CD4-positive, alpha-beta memory T cell (primary cell): ENCODE results near the gene MLLT6. TPM values are rescaled to one million over a fixed set of nuclear protein-coding genes. Genes with fewer than 3 reads are reported as not detected.

ENCODE experiments used
- CTCF ChIA-PET: fragments of 350-600 bp; sonication (Branson Sonifier 250); formaldehyde crosslinking; loops from one replicate; lab custom pipeline; 2021; ENCODE audit warnings: inconsistent platforms; ENCODE audit not compliant: partially characterized antibody; lab: Charles Lee
- POLR2A ChIA-PET: fragments of 350-600 bp; sonication (Branson Sonifier 250); formaldehyde crosslinking; loops from one replicate; lab custom pipeline; 2021; ENCODE audit not compliant: partially characterized antibody; lab: Charles Lee
- DNase-seq, 5 donors: peaks; one replicate each; pipeline versions ENCODE4 v3.0.0 to v3.0.0-alpha.2; 2020 to 2022; ENCODE audit warnings: mixed read lengths in 1 of 5
- H3K27ac ChIP-seq: one replicate; pipeline ENCODE4 v1.7.0; 2013; ENCODE audit warnings: low read depth, low read length
- H3K27me3 ChIP-seq: 2 replicates; pipeline ENCODE4 v1.7.0; 2013; ENCODE audit warnings: mild to moderate bottlenecking, low read length, moderate library complexity; ENCODE audit not compliant: insufficient read depth
- H3K36me3 ChIP-seq: 2 replicates; pipeline ENCODE4 v1.7.0; 2013; ENCODE audit warnings: mild to moderate bottlenecking, low read length, moderate library complexity; ENCODE audit not compliant: insufficient read depth
- H3K4me1 ChIP-seq: 2 replicates; pipeline ENCODE4 v1.7.0; 2013; ENCODE audit warnings: mild to moderate bottlenecking, low read length, moderate library complexity; ENCODE audit not compliant: insufficient read depth
- H3K4me3 ChIP-seq, 2 donors: one replicate each; pipeline ENCODE4 v1.7.0; 2013; ENCODE audit warnings: low read length in 2 of 2, mild to moderate bottlenecking in 1 of 2
- H3K9me3 ChIP-seq, 2 donors: one replicate each; pipeline ENCODE4 v1.7.0; 2013; ENCODE audit warnings: low read length in 2 of 2, control low read depth in 1 of 2; ENCODE audit not compliant: control insufficient read depth in 1 of 2
- H3K27ac Mint-ChIP-seq, 7 donors: one replicate each; pipeline ENCODE4 v1.8.0; 2020 to 2021; ENCODE audit warnings: mixed read lengths in 7 of 7, mild to moderate bottlenecking in 6 of 7, inconsistent platforms in 3 of 7, moderate library complexity in 3 of 7
- H3K27me3 Mint-ChIP-seq, 2 donors: one replicate each; pipeline ENCODE4 v1.8.0; 2020 to 2021; ENCODE audit warnings: mixed read lengths in 2 of 2
- H3K36me3 Mint-ChIP-seq, 2 donors: one replicate each; pipeline ENCODE4 v1.8.0; 2020 to 2021; ENCODE audit warnings: mixed read lengths in 2 of 2, inconsistent platforms in 1 of 2, mild to moderate bottlenecking in 1 of 2
- H3K4me1 Mint-ChIP-seq, 4 donors: one replicate each; pipeline ENCODE4 v1.8.0; 2020 to 2021; ENCODE audit warnings: mixed read lengths in 4 of 4, mild to moderate bottlenecking in 1 of 4
- H3K4me3 Mint-ChIP-seq, 8 donors: one replicate each; pipeline ENCODE4 v1.8.0; 2020 to 2021; ENCODE audit warnings: mixed read lengths in 8 of 8, mild to moderate bottlenecking in 7 of 8, moderate library complexity in 6 of 8, inconsistent platforms in 3 of 8
- H3K9me3 Mint-ChIP-seq, 8 donors: one replicate each; pipeline ENCODE4 v1.8.0; 2020 to 2021; ENCODE audit warnings: mixed read lengths in 8 of 8, mild to moderate bottlenecking in 5 of 8, inconsistent platforms in 3 of 8, moderate library complexity in 1 of 8
- intact Hi-C: fragments of 100-400 bp; cut with micrococcal nuclease; formaldehyde crosslinking; loops from one replicate; pipeline ENCODE4 v1.15.1; 2023
- polyA plus RNA-seq, 2 donors: library from polyadenylated mRNA; unstranded; fragments of 300-500 nt; fragmentation: Illumina TruSeq; gene quantifications; one replicate each; pipeline ENCODE4 v1.2.3, GENCODE V29; 2021
- total RNA-seq, 2 experiments: library from RNA; stranded (reverse); gene quantifications; one replicate each; pipeline ENCODE4 v1.2.3, GENCODE V29; 2021

Gene MLLT6
- total and polyA plus RNA-seq, 4 experiments from 2014 or later: 3.0 to 505 (median 254) TPM

DNA sequence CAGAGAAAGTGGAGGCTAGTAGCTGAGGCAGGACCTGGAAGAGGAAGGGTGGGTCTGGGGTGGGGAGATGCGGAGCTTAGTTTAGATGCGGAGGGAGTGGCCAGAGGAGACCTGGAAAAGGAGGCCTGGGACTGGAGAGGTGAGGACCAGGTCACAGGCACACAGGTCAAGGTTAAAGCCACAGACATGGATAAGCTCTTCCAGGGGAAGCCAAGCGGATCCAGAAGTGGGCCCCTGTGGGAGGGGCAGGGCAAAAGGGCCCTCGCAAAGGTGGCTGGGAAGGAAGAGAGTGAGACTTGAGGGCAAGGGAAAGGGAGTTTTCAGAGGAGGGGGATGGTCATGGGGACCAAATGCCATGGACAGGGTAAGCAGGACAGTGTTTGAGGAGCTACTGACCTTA, 13.9 kb upstream of the MLLT6 start:
- no peak for DNase-seq
- ChIA-PET POLR2A (interaction anchor here (1.4 to 1.5 kb wide), 2 partner anchors 11 to 15 kb away, joined by 4 to 7 read pairs; no protein-coding TSS in a partner anchor), CTCF (interaction anchor here (1.3 to 3.3 kb wide), 3 partner anchors 10 to 45 kb away, joined by 4 to 13 read pairs (median 6); no protein-coding TSS in a partner anchor)
- intact Hi-C loops: no loop called here
- H3K36me3 Mint-ChIP-seq: no peaks in the 10 kb centered on the region
- H3K4me1 Mint-ChIP-seq: peaks cover 0 to 1% (median 0%) of the 10 kb centered on the region in 4 donors
- Histone ChIP-seq H3K27me3 (no peaks in the 10 kb centered on the region), H3K27ac (no peak overlapping the region), H3K36me3 (no peaks in the 10 kb centered on the region), H3K4me3 (no peak overlapping the region), H3K9me3 (no peaks in the 10 kb centered on the region), H3K4me1 (no peaks in the 10 kb centered on the region)
- H3K27me3 Mint-ChIP-seq: peaks cover 0 to 4% of the 10 kb centered on the region in 2 donors
- H3K9me3 Mint-ChIP-seq: peaks cover 0 to 2% (median 0%) of the 10 kb centered on the region in 8 donors
- peak overlapping the region in 1 of 7 donors; percentile 48 for H3K27ac Mint-ChIP-seq
- H3K4me3 Mint-ChIP-seq: no peak overlapping the region

DNA sequence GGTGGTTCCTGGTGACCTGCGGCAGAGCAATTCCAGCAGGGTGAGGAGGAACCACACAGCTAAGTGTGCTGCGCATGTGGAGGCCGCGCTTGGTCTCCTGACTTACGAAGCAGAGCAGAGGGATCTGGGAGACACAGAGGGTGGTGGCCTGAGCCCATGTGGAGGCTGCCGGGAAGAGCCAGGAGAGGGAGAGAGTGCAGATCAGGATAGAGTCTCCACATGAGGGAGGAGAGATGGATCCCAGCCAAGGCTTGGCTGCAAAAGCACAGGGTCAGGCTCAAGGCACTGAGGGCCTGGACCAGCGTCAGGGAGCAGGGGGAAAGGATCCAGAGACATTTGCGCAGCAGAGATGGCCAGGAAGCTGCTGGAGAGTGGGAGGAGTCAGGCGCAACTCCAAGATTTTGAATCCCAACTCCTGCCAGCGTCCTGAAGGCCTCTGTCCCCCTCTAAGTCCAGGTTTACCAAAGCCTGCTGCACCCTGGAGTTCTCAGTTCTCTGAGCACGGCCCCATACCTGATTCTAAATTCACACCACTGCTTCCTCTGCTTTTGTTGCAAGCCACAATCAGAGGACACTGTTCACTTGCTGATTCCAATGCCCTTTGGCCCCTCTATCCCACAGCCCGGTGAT, 11.3 kb upstream of the MLLT6 start:
- CTCF ChIA-PET: no interaction called here
- H3K4me3 ChIP-seq: no peak overlapping the region
- peak overlapping the region in 1 of 7 donors; percentile 80 for H3K27ac Mint-ChIP-seq

DNA sequence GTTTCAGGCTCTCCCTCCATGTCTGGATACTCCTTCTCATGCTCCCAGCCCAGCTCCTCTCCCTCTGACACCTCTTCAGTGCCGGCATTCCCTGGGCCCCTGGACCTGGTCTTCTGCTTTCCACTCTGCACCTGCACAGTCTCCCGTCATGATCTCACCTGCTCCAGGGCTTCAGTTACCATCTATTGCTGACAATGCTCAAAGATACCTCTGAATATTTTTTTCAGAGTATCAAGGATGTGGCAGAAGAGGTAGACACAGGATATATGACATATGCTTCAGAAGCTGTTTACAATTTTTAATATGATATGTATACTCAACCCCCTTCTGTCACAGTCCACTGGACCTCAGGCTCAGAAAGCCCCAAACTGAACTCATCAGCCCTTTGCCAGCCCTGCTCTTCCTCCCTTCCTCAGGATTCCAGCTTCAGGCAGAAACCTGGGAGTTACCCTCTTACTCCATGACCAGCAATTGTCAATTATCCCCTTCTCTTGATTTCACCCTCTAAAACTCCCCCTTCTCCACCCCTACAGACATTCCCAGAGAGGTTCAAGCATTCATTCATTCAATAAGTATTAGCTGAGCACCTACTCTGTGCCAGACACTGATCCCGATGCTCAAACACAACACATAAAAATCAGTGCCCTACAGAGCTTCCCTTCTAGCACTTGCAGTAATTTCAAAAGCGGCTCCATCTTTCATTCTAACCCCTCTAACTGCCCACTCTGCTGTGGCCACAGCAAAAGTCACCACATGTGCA, 7.8 kb upstream of the MLLT6 start:
- no peaks in the 10 kb centered on the region for H3K27me3 ChIP-seq
- Mint-ChIP-seq H3K27ac (peak overlapping the region in 6 of 7 donors; percentile 28 to 77 (median 57)), H3K4me1 (peaks cover 23 to 33% (median 24%) of the 10 kb centered on the region in 4 donors), H3K4me3 (peak overlapping the region in 2 of 8 donors; percentile 29 to 50), H3K9me3 (peaks cover 0 to 2% (median 0%) of the 10 kb centered on the region in 8 donors), H3K27me3 (peaks cover 0 to 1% of the 10 kb centered on the region in 2 donors), H3K36me3 (peaks cover 0 to 5% of the 10 kb centered on the region in 2 donors)
- CTCF ChIA-PET: interaction anchor here (1.0 to 1.4 kb wide), 4 partner anchors 19 to 38 kb away, joined by 3 to 9 read pairs (median 4); partner anchors contain the start of gene EPOP
- H3K36me3 ChIP-seq: no peaks in the 10 kb centered on the region
- no peaks in the 10 kb centered on the region for H3K9me3 ChIP-seq
- intact Hi-C loops: no loop called here
- DNase-seq: no peak
- POLR2A ChIA-PET: interaction anchor here (0.7 to 1.4 kb wide), 3 partner anchors 9 to 31 kb away, joined by 4 to 8 read pairs (median 6); no protein-coding TSS in a partner anchor
- peaks cover 26% of the 10 kb centered on the region for H3K4me1 ChIP-seq
- H3K27ac ChIP-seq: no peak overlapping the region
- H3K4me3 ChIP-seq: no peak overlapping the region

More for the DNA sequence above, 11.3 kb upstream of the MLLT6 start:
- Mint-ChIP-seq H3K36me3 (no peaks in the 10 kb centered on the region), H3K9me3 (peaks cover 0 to 2% (median 0%) of the 10 kb centered on the region in 8 donors), H3K4me1 (peaks cover 12 to 15% (median 13%) of the 10 kb centered on the region in 4 donors), H3K27me3 (peaks cover 0 to 1% of the 10 kb centered on the region in 2 donors), H3K4me3 (no peak overlapping the region)
- Histone ChIP-seq H3K4me1 (peaks cover 9% of the 10 kb centered on the region), H3K27ac (no peak overlapping the region), H3K9me3 (no peaks in the 10 kb centered on the region), H3K27me3 (no peaks in the 10 kb centered on the region), H3K36me3 (no peaks in the 10 kb centered on the region)
- POLR2A ChIA-PET: no interaction called here
- no peak for DNase-seq
- intact Hi-C loops: no loop called here

DNA sequence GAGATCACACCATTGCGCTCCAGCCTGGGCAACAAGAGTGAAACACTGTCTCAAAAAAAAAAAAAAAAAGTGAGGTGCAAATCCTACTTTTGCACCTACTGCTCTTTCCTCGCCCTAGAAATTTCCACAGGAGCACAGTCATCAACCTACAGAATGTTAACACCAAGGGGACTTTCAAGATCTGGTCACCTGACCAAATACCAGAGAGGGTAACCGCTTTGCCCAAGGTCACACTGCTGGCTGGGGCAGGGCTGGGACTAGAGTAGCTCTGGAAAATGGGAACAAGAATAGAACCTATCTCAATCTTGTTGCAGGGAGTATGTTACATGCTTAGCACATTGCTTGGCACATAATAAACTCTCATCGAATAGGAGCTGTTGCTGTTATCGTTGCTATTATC, 6.3 kb upstream of the MLLT6 start:
- H3K27me3 Mint-ChIP-seq: no peaks in the 10 kb centered on the region
- H3K4me3 Mint-ChIP-seq: no peak overlapping the region

DNA sequence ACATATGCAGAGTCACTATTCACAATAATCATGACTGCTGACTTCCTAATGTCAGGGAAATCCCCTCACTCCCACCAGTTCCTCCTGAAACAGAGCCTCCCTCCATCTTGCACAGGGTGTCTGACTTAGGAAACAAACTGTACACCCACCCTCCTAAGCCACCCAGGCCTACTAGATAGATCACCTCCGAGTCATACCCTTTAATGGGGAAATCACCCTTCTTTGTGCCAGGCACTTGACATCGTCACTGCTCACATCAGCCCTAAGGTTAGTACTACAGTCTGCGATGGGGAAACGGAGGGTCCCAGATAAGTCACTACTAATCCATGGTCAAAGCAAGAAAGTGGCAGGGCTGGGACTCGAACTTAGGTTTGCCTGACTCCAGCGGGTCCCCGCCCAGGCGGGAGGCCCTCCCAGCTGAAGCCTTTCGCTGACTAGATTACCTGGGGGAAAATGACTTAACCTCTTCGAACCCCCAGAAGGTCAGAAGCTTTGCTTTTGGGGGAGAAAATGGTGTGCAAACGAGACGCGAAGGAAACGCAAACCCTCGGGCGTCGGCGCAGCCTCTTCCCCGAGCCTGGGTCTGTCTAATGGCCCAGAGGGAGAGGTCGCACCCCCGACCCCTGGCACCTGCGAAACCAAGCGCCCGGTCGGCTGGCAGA, 3.4 kb upstream of the MLLT6 start:
- no peaks in the 10 kb centered on the region for H3K36me3 ChIP-seq
- peaks cover 0 to 37% of the 10 kb centered on the region in 2 donors for H3K36me3 Mint-ChIP-seq
- peak overlapping the region; percentile 94 for H3K27ac ChIP-seq
- H3K9me3 ChIP-seq: no peaks in the 10 kb centered on the region
- DNase-seq: peak; percentile 66 to 95 (median 68)
- peak overlapping the region in 1 of 2 donors; percentile 97 for H3K4me3 ChIP-seq
- ChIA-PET CTCF (interaction anchor here (0.5 to 1.7 kb wide), 5 partner anchors 25 to 595 kb away, joined by 3 to 10 read pairs (median 4); no protein-coding TSS in a partner anchor), POLR2A (interaction anchor here (0.6 to 14.0 kb wide), 13 partner anchors 9 to 124 kb away, joined by 3 to 588 read pairs (median 5); partner anchors contain the start of genes CISD3, CWC25, EPOP and PIP4K2B)
- no peaks in the 10 kb centered on the region for H3K9me3 Mint-ChIP-seq
- peak overlapping the region; percentile 92 to 98 (median 95) for H3K27ac Mint-ChIP-seq
- peaks cover 39% of the 10 kb centered on the region for H3K4me1 ChIP-seq
- H3K27me3 Mint-ChIP-seq: no peaks in the 10 kb centered on the region
- peaks cover 27 to 66% (median 35%) of the 10 kb centered on the region in 4 donors for H3K4me1 Mint-ChIP-seq
- peak overlapping the region; percentile 73 to 89 (median 82) for H3K4me3 Mint-ChIP-seq
- no peaks in the 10 kb centered on the region for H3K27me3 ChIP-seq
- intact Hi-C loops: loop anchor here (1.0 to 10.0 kb wide), 5 partner anchors 24 to 503 kb away; partner anchors contain the start of genes LASP1, PIP4K2B, PSMB3 and RPL19

More for the DNA sequence above, 6.3 kb upstream of the MLLT6 start:
- Mint-ChIP-seq H3K4me1 (peaks cover 23 to 48% (median 30%) of the 10 kb centered on the region in 4 donors), H3K27ac (peak overlapping the region in 2 of 7 donors; percentile 2 to 8), H3K36me3 (peaks cover 0 to 16% of the 10 kb centered on the region in 2 donors), H3K9me3 (no peaks in the 10 kb centered on the region)
- DNase-seq: no peak
- Histone ChIP-seq H3K36me3 (no peaks in the 10 kb centered on the region), H3K4me1 (peaks cover 33% of the 10 kb centered on the region), H3K27me3 (no peaks in the 10 kb centered on the region), H3K4me3 (no peak overlapping the region), H3K27ac (no peak overlapping the region), H3K9me3 (no peaks in the 10 kb centered on the region)
- intact Hi-C loops: no loop called here
- ChIA-PET CTCF (interaction anchor here (1.5 kb wide), 1 partner anchor 21 kb away, joined by 5 read pairs; no protein-coding TSS in a partner anchor), POLR2A (interaction anchor here (1.7 kb wide), 1 partner anchor 11 kb away, joined by 5 read pairs; no protein-coding TSS in a partner anchor)

DNA sequence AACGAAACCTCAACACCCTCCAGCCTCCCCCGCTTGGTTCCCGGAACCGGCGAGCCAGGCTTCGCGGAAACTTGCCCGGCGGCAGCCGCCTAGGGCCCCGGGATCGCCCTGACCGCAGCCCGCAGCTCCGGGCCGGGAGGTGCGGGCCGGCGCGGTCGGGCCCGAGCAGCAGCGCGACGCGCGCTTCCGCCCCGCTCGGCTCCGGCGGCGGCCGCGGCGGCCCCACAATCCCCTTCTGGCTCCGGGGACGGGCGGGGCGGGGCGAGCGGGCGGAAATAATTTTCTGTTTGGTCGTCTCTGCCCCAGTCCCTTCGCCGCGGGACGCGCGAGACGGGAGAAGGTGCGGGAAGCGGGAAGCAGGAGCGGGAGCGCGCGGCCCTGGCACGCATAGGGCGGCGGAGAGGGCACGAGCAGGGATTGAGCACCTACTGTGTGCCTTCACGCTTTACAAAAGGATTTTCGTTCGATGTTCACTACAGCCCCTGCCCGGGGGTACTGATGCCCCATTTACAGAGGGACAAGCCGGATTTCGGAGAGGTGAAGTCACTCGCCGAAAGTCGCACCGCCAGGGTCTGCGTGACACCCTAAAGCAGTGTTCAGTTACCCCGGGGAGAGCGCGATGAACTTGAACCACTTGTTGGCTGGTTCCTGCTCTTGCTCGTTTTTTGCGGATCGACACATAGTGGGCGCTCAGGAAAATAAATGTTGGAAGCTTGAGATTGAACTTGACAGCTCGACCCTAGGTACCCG, 2.7 kb upstream of the MLLT6 start:
- H3K4me1 ChIP-seq: peaks cover 40% of the 10 kb centered on the region
- no peaks in the 10 kb centered on the region for H3K9me3 ChIP-seq
- ChIA-PET CTCF (interaction anchor here (1.2 to 1.7 kb wide), 4 partner anchors 27 to 143 kb away, joined by 3 to 10 read pairs (median 4); no protein-coding TSS in a partner anchor), POLR2A (interaction anchor here (0.6 to 14.0 kb wide), 15 partner anchors 9 to 169 kb away, joined by 3 to 588 read pairs (median 5); partner anchors contain the start of genes CISD3, CWC25, EPOP and PIP4K2B)
- peaks cover 0 to 44% of the 10 kb centered on the region in 2 donors for H3K36me3 Mint-ChIP-seq
- H3K27me3 ChIP-seq: no peaks in the 10 kb centered on the region
- H3K4me1 Mint-ChIP-seq: peaks cover 23 to 66% (median 34%) of the 10 kb centered on the region in 4 donors
- H3K9me3 Mint-ChIP-seq: no peaks in the 10 kb centered on the region
- peak overlapping the region; percentile 92 to 98 (median 98) for H3K27ac Mint-ChIP-seq
- peak overlapping the region; percentile 94 for H3K27ac ChIP-seq
- DNase-seq: peak; percentile 75 to 83 (median 80)
- H3K4me3 ChIP-seq: peak overlapping the region; percentile 74 to 97
- peak overlapping the region; percentile 92 to 99 (median 96) for H3K4me3 Mint-ChIP-seq
- no peaks in the 10 kb centered on the region for H3K27me3 Mint-ChIP-seq
- intact Hi-C loops: loop anchor here (1.0 to 10.0 kb wide), 4 partner anchors 50 to 502 kb away; partner anchors contain the start of genes LASP1, PIP4K2B, PSMB3 and RPL19
- no peaks in the 10 kb centered on the region for H3K36me3 ChIP-seq
